H1 (cell line): ENCODE results near the gene RPUSD3. TPM values are rescaled to one million over a fixed set of nuclear protein-coding genes. Genes with fewer than 3 reads are reported as not detected.

ENCODE experiments used
- ASH2L ChIP-seq: fragments of 200-600, 300-600 bp; sonication (generic); IDR thresholded peaks from one replicate; pipeline ENCODE4 v1.7.1; 2017; ENCODE audit warnings: low read length
- ATF3 ChIP-seq: IDR thresholded peaks from 2 replicates; pipeline ENCODE4 v1.6.1; 2011; ENCODE audit warnings: low read depth, mild to moderate bottlenecking, low read length; ENCODE audit not compliant: insufficient read depth
- CHD7 ChIP-seq: fragments of 300-600 bp; sonication (generic); IDR thresholded peaks from 2 replicates; pipeline ENCODE4 v1.7.1; 2012; ENCODE audit warnings: low read length, moderate library complexity, mild to moderate bottlenecking, inconsistent platforms; ENCODE audit not compliant: insufficient replicate concordance
- CREB1 ChIP-seq: IDR thresholded peaks from 2 replicates; pipeline ENCODE4 v1.6.1; 2012; ENCODE audit warnings: inconsistent platforms
- CTBP2 ChIP-seq: IDR thresholded peaks from 2 replicates; pipeline ENCODE4 v1.7.0; 2011; ENCODE audit warnings: borderline replicate concordance, mild to moderate bottlenecking, moderate library complexity, mixed read lengths, low read length; ENCODE audit not compliant: insufficient read depth, insufficient read length
- JUND ChIP-seq: IDR thresholded peaks from 2 replicates; pipeline ENCODE4 v1.6.1; 2011; ENCODE audit warnings: mild to moderate bottlenecking, improper control_type of control experiment, low read length
- RBBP5 ChIP-seq: IDR thresholded peaks from 2 replicates; pipeline ENCODE4 v1.7.1; 2012; ENCODE audit warnings: low read depth, mild to moderate bottlenecking, inconsistent platforms, low read length, moderate library complexity, borderline replicate concordance
- SIX5 ChIP-seq: IDR thresholded peaks from 2 replicates; pipeline ENCODE4 v1.6.1; 2011; ENCODE audit warnings: mild to moderate bottlenecking, low read depth, low read length
- SP4 ChIP-seq: IDR thresholded peaks from 2 replicates; pipeline ENCODE4 v1.6.1; 2012; ENCODE audit warnings: low read length, inconsistent platforms
- TEAD4 ChIP-seq: IDR thresholded peaks from 2 replicates; pipeline ENCODE4 v1.6.1; 2012; ENCODE audit warnings: low read depth, low read length, inconsistent platforms, mixed read lengths
- polyA plus RNA-seq, 7 experiments: library from polyadenylated mRNA; depleted of rRNA in 3 of 7; stranded (reverse) in 5 of 7; unstranded in 2 of 7; fragments of >200 nt in 5 of 7; fragments of 200-250 nt in 2 of 7; gene quantifications; 1 replicate in 5 of 7; 2 replicates in 1 of 7; 4 replicates in 1 of 7; pipeline versions ENCODE4 v1.2.1 to v1.2.3, GENCODE V29; 2011 to 2013; ENCODE audit warnings: missing spikeins in 2 of 7, mixed read lengths in 2 of 7
- total RNA-seq: library from RNA; stranded (reverse); fragmentation: NEBNext Ultra II Directional; extraction: Animal tissue kit (Norgen Biotek cat#: 25700); gene quantifications from 2 replicates; pipeline ENCODE4 v1.2.1, GENCODE V29; 2021

Gene RPUSD3
- total and polyA plus RNA-seq, 2 of the 8 experiments (the other 6 are each of a cell fraction or from before 2014, with no cell fraction given): 68.4 to 154 TPM

GRCh38 chr3:9792405-9793160 lies 51.2 kb downstream of the RPUSD3 start, which contains the start of the genes ARPC4 and TADA3 (continued):
- TF ChIP-seq TEAD4 (0 out of 2 replicates have a peak, but pooled peaks have one; percentile 1), ASH2L (peak; percentile 68), CHD7 (no peak), ATF3 (no peak), SP4 (peak; percentile 33; the same call in 1 of the 2 replicates), SIX5 (peak; percentile 42), CREB1 (0 out of 2 replicates have a peak, but pooled peaks have one; percentile 14), JUND (peak; percentile 97), RBBP5 (no peak), CTBP2 (no peak)
